Measurements from ENCODE around the gene CACNA1F.
A peak's percentile ranks its signal among the peaks of the same experiment; 100 is the strongest.

The CACNA1F gene

GRCh38 chrX:49226946-49227345, 6.2 kb downstream of the CACNA1F start:
- no peak for DNase-seq

DNA sequence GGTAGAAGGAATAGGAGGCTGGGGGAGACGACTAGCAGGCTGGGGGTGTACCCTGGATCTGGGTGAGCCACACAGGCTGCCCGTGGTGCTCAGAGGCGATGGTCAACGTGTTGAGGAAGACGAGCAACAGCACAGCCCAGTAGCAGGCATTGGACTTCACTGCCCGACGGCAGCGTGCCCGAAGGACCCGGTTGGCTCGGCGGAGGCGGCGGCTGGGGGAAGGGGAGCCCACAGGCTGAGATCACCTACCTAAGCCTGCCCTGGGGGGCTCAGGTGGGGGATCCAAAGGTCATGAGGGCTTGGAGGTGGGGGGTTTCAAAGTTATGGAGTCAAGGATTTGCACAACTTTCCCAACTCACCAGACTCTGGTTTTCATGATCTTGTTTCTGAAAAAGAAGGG, 7.3 kb downstream of the CACNA1F start:
- no peak for DNase-seq

DNA sequence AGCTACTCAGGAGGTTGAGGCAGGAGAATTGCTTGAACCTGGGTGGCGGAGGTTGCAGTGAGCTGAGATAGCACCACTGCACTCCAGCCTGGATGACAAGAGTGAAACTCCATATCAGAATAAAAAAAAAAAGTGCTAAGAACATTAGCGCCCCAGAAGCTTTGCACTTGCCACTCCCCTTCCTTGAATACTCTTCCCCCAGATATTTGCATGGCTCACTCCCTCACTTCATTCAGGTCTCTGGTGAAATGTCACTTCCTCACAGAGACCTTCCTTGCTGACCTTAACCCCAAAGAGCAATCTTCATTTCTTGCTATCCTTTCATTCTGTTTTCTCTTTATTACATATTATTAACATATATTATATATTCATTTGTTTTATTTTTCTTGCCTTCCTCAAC, 11.3 kb downstream of the CACNA1F start:
- DNase-seq = no peak

DNA sequence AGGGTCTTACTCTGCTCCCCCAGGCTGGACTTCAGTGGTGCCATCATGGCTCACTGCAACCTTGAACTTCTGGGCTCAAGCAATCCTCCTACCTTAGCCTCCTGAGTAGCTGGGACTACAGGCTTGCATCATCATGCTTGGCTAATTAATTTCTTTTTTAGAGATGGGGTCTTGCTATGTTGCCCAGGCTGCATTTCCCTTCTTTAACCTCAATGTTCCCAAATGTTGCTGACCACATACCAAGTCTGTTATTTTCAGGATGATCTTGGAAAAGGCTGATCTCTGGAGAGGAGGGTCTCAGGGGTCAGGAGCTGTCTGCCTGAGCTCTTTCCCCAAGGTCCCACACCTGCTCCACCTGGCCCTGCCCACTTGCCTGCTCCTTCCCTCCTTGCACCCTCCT, 13.0 kb downstream of the CACNA1F start:
- no peak for DNase-seq

- no peak for DNase-seq
Measured at GRCh38 chrX:49214996-49215526, 18.1 kb downstream of the CACNA1F start.

DNA sequence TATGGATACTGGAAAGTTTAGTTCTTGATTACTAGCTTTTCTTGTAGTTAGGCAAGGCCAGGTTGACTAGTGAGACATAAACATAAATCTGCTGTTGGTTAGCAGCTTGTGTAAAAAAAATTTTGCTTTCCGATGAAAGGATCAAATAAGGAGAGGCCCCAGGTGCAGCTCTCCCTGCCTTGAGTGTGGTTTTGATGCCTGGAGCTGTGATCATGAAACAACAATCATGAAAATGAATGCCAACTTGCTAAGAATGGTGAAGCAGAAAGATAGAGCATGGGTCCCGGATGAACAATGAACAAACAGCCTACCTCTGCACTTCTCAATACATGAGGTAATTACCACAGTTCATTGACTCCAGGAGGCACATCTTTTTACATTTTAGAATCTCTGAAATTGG, 18.7 kb downstream of the CACNA1F start:
- DNase-seq = no peak

DNA sequence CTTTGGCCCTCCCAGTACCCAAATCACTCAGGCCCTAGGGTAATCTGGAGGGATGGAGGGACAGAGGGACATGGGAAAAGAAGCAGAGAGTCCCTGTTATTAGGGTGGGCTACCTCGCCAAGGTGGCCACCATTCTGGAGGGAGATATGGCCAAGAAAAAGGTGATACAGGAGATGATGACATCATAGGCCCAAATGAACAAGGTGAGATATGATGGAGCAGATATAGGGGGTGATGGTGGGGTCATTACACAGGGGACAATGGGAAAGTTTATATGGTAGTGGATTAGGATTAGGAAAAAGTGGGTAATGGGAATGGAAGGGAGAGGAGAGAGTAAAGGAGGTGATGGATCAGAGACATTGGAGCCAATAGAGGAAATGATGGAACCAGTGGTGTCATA, 20.3 kb downstream of the CACNA1F start:
- no peak for DNase-seq

DNA sequence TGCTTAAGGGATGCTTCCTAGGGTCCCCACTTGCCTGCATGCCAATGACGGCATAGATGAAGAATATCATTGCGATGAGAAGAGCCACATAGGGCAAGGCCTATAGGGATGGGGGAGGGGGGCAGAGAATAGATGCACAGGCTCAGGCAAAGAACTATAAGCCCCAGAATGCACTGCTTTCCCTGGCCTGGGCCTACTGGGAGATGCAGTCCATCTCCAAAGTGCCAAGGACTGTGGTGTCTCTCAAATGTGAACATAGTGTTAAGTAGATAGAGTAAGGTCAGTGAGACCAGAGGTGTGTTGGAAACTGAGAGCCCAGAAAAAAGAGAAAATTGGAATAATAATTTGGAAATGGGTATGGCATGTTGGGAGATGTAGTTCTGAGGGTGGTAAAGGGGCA, 20.9 kb downstream of the CACNA1F start:
- DNase-seq = no peak

DNA sequence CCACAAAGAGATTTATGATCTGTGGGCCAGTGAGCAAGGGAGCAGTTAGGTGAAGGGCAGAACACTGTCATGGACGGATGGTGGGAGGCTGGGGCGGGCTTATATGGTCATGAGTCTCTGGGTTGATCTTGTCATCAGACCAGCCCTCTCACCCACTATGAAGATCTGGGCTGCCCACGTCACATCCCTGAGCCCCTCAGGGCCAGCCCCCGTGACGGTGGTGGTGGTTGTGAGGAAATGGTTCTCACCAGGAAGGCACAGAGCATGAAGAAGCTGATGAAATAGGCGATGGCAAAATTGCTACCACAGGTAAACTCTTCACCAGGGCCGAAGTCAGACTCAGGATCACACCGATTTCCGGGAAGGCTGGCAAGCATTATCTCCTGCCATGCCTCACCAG, 22.1 kb downstream of the CACNA1F start:
- no peak for DNase-seq

DNA sequence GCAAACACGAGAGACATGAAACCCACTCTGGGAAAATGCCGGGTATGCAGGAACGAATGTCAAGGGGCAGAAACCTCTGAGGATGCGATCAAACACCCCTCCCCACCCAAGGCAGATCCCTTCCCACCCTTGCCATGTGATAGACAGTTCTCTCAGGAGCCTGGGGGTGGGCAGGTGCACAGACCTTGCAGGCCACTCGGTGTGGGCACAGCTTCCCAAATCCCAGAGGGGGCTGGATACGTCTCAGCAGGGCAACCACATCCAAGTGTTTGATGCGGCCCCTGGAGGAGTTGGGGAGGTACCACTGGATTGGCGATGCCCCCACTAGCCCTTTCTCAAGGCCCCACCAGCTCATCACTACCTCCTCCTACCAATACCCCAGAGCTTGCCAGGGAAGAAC, 22.7 kb downstream of the CACNA1F start:
- DNase-seq = no peak

DNA sequence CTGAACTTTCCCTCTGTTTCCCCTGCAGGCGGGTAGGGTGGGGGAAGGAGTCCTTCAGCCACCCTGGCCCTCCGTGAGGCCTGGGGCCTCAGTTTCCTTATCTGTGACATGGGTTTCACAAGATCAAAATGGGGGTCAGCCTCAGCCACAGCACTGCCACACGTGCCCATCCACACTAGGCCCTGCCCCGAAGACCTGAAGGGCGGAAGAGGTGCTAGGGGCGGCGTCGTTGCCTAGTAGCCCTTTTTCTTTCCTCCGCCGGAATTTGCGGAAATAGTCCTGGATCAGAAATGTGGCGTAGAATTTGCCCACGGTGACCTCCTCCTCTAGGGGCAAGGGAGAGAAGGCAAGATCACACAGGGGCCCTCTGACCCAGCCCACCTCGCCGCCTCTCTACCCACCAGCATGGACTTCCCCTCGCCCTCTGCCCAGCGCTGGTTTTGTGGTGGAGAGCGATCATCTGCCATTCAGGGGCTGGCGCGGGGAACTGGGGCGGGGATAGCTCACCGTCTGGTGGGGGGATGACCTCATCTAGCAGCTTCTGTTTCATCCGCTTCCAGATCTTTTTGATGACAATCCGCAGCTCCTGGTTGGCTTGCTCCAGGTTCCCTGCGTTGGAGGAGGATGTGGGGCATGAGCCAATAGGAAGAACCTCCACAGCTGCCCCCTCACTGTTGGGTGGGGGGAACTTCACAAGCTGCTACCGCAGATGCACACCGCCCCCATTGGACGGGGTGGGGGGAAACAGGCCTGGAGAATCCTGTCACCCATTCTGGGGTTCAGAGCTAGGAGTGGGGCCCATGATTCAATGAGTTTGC, 23.5 kb downstream of the CACNA1F start:
- no peak for DNase-seq

DNA sequence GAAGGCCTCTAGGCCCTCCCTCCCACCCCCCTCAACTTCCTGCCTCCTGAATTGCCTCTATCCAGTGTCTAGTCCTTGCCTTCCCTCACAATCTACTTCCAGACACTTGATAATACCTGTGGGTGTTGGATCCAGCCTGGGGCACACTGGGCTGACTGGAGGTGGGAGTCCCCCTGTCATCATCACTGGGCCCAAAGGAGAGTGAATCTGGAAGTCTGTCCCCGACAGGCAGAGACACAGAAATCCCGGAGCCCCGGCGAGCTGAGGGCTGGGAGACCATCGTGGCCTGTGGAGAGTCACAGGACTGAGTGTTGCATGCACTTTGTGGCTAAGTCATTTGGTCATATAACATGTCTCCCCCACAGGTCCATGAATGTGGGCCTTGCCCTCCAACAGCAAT, 24.7 kb downstream of the CACNA1F start:
- DNase-seq = no peak

DNA sequence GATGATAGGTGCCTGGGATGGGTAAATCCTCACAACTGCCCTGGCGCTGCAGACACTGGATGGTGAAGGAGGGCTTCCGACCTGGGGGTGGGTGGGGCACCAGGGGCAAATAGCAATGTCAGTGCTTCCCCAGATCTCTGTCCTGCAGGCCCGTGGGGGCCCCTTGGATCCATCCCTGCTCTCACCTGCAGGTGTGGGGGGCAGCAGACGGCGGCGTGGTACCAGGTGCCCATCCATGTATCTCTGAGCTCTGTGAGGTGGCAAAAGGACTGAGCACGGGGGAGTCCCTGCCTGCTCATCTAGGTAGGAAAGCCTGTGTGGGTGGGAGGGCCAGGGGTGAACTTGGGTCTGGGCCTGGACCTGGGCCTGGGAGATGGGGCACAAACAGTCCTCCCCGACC, 26.6 kb downstream of the CACNA1F start:
- no peak for DNase-seq

- DNase-seq = no peak
Measured at GRCh38 chrX:49205443-49205842, 27.7 kb downstream of the CACNA1F start.

- DNase-seq = no peak
Measured at GRCh38 chrX:49204709-49205108, 28.4 kb downstream of the CACNA1F start.

DNA sequence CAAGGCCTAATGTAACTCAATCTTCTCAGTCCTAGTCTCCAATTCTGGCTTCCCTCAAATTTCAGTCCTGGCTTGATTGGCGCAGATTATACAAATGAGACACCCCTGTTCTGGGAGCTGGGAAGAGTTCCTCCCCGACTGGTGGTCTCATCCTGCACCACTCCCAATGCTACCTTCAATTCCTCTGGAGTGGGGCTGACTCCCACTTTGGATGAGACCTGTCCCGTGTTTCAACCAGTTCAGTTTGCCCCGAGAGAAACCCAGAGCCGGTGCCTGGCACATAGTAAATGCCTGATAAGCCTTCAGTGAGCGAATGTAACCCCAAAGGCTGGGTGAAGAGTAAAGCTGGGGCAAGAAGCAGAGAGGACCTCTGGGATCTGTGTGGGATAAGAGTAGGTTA, 29.1 kb downstream of the CACNA1F start:
- no peak for DNase-seq

GRCh38 chrX:49203536-49203935, 29.6 kb downstream of the CACNA1F start:
- no peak for DNase-seq

GRCh38 chrX:49202022-49202421, 31.1 kb downstream of the CACNA1F start:
- no peak for DNase-seq

DNA sequence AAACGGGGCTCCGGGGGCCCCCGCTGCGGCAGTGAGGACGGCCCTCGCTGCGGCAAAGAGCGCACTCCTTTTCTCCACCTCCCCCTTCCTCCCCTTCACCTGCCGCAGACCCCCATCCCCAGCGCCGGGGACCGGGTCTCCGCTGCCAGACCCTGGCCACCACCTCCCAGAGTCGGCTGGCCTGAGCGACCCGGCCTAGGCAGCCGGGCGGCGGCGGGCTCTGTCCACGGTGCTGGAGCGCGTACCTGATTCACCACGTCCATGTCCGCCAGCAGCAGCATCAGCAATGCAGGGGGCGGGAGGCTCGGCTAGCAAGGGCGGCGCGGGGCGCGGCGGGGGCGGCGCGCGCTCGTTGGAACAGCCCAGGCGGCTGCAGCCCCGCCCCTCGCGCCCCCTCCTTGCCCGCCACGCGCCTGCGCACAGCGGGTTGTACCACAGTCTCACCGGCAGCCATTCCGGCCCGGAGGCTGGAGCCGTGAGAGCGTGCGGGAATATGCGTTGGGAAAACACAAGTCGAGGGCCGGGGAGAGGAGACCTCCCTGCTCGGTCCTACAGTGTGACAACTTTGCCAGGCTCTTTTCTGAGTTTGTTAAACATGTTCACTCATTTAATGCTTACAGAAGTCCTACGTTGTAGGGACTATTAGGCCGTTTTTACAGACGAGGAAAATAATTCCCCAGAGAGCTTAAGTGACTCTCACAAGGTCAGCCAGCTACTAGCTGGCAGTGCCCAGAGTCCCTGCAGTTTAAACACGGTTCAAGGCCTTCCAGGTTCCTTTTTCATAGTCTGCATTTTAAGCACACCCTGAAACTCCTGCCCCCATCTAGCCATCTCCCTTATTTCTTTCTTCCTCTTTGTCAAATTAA, 33.0 kb downstream of the CACNA1F start, which contains the start of gene SYP:
TSS of gene SYP (minus strand) at position 288 of the 866 bp plus-strand sequence. CDS start at position 281, 7 bp downstream.
- DNase-seq = peak; percentile 89

DNA sequence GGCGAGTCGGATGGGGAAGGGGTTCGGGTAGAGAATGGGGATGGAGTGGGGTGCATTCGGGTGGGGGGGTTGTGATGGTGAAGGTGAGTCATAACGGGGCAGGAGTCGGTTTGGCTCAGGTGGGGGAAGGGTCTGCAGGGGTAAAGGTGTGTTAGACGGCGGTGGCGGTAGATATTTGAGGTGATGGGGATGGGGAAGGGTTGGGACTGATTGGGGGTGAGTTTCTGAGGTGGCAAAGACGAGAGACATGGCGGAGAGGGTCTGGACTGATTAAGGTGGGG, 33.9 kb downstream of the CACNA1F start:
- no peak for DNase-seq

DNA sequence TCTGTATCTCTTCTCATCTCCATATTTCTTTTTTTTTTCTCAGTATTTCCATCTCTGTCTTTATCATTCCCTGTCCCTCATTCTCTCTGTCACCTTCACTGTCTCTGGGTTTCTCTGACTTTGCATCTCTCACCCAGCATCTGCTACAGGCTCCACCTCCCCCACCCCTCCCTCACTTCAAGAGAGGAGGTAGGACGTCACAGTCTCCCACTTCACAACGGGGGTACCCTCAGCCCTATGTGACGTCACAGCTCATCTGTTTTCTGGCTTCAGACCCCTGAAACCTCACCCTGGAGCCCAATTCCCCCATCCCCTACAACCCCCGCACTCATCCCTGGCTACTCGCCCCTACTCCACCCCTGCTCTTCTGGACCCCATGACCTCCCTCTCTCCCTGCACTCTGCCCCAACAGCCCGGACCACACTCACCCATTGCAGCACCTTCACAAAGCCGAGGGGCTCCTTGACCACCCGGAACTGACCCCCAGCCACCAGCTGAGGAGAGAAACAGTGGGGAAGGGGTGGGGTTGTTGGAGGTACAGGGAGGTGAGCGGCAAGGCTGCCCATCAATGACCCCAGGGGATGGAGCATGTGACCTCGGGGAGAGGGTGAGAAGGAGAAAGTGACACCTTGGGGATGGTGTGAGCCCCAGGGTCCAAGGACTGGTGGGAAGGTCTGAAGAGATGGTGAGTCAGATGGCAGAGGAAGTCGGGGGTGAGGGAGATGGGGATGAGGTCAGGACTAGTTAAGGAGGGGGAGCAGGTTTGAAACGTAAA, 34.4 kb downstream of the CACNA1F start:
- DNase-seq = peak; percentile 5

- DNase-seq = no peak
Measured at GRCh38 chrX:49197543-49198087, 35.5 kb downstream of the CACNA1F start.

DNA sequence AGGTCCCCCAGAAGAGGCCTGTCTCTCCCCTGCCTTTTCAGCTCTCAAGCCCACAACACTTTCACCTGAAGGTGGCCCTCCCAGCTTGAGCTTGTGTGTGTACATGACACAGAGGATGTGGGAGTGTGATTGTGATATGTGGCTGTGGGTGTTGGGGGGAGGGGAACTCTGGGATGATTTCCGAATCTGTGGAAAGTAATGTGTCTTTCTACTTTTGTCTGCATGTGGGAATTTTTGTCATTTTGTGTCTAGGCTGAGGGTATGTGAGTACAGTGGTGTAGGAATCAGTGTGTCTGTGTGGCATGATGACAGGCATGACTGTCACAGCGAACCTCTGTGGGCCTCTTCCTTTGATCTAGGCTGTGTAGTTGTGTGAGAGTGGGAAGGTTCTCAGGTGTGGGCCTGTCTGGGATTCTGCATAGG, 39.6 kb downstream of the CACNA1F start:
- no peak for DNase-seq

Measured in stimulated activated CD4-positive, alpha-beta T cell treated with anti-CD3 and anti-CD28 coated beads, Interleukin-15, amount 100 ng/mL, for 24 hours (primary cell).